ENCODE data around the gene PHF11.

PHF11 gene

GRCh38 chr13:49457221-49457620 is 38.5 kb upstream of the PHF11 start:
- Histone ChIP-seq H3K36me3 (ENCODE audit: insufficient read depth, low read length) (peaks cover 16% of the 10 kb centered on the region; the same call in 1 of the 2 replicates), H3K27me3 (ENCODE audit: insufficient read depth, low read length, poor library complexity) (no peaks in the 10 kb centered on the region), H3K9me3 (ENCODE audit: insufficient read depth, low read length, severe bottlenecking) (peaks cover 8% of the 10 kb centered on the region), H3K4me2 (ENCODE audit: insufficient read depth, low read length) (no peak overlapping the region), H3K9ac (ENCODE audit: low read depth, low read length) (no peak overlapping the region), H3K27ac (ENCODE audit: low read length) (no peak overlapping the region), H3K4me3 (ENCODE audit: low read depth in 1 of 2, low read length in 2 of 2) (no peak overlapping the region), H3K79me2 (ENCODE audit: insufficient read depth, low read length) (no peaks in the 10 kb centered on the region), H4K20me1 (ENCODE audit: insufficient read depth, low read length) (no peaks in the 10 kb centered on the region), H2AFZ (ENCODE audit: low read depth, low read length) (no peak overlapping the region), H3K4me1 (ENCODE audit: insufficient read depth, low read length) (peaks cover 20% of the 10 kb centered on the region)
- TF ChIP-seq EZH2 (IDR thresholded peaks at IDR 0.05; ENCODE audit: borderline replicate concordance, low read depth, low read length, severe bottlenecking) (no peak), CTCF (IDR thresholded peaks at IDR 0.05; ENCODE audit: borderline replicate concordance, extremely low read depth, low read length, poor library complexity, severe bottlenecking) (no peak)
- DNase-seq (no peak), ATAC-seq (ENCODE audit: insufficient read depth, low read depth) (no peak)

- Histone ChIP-seq H3K79me2 (ENCODE audit: insufficient read depth, low read length) (no peaks in the 10 kb centered on the region), H3K4me2 (ENCODE audit: insufficient read depth, low read length) (no peak overlapping the region), H3K4me1 (ENCODE audit: insufficient read depth, low read length) (peaks cover 6% of the 10 kb centered on the region)
These were observed 36.2 kb upstream of the PHF11 start for GRCh38 chr13:49459580-49459979.

DNA sequence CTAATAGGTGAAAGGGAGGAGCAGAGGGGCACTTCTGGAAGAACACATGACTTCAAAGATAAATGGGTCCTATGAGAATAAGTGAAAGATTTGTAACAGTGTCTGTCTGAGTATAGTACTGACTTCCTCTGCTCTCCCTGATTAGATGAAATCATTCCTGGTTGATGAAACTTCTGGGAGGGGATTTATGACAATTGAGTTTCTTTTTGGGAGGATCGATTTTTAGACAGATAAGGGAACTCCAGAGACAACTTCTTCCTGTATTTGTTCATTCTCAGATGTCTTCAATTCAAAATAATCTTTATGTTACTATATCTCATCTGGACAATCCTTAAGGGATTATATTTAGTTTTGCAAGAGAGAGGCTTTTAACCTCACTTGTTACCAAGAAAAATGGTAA is 31.7 kb upstream of the PHF11 start:
- TF ChIP-seq CTCF (IDR thresholded peaks at IDR 0.05; ENCODE audit: borderline replicate concordance, extremely low read depth, low read length, poor library complexity, severe bottlenecking) (no peak), EZH2 (IDR thresholded peaks at IDR 0.05; ENCODE audit: borderline replicate concordance, low read depth, low read length, severe bottlenecking) (no peak)
- peaks cover 50% of the 10 kb centered on the region for H3K36me3 ChIP-seq (ENCODE audit: insufficient read depth, low read length)

More at GRCh38 chr13:49459580-49459979, 36.2 kb upstream of the PHF11 start:
- Histone ChIP-seq H4K20me1 (ENCODE audit: insufficient read depth, low read length) (no peaks in the 10 kb centered on the region), H3K9me3 (ENCODE audit: insufficient read depth, low read length, severe bottlenecking) (peaks cover 22% of the 10 kb centered on the region), H3K27me3 (ENCODE audit: insufficient read depth, low read length, poor library complexity) (no peaks in the 10 kb centered on the region), H3K36me3 (ENCODE audit: insufficient read depth, low read length) (peaks cover 39% of the 10 kb centered on the region), H3K4me3 (ENCODE audit: low read depth in 1 of 2, low read length in 2 of 2) (no peak overlapping the region), H3K9ac (ENCODE audit: low read depth, low read length) (no peak overlapping the region), H3K27ac (ENCODE audit: low read length) (no peak overlapping the region), H2AFZ (ENCODE audit: low read depth, low read length) (no peak overlapping the region)
- no peak for DNase-seq
- TF ChIP-seq CTCF (IDR thresholded peaks at IDR 0.05; ENCODE audit: borderline replicate concordance, extremely low read depth, low read length, poor library complexity, severe bottlenecking) (no peak), EZH2 (IDR thresholded peaks at IDR 0.05; ENCODE audit: borderline replicate concordance, low read depth, low read length, severe bottlenecking) (no peak)
- ATAC-seq (ENCODE audit: insufficient read depth, low read depth): no peak

More for the DNA sequence above, 31.7 kb upstream of the PHF11 start:
- Histone ChIP-seq H3K27ac (ENCODE audit: low read length) (no peak overlapping the region), H3K9me3 (ENCODE audit: insufficient read depth, low read length, severe bottlenecking) (peaks cover 22% of the 10 kb centered on the region), H3K4me3 (ENCODE audit: low read depth in 1 of 2, low read length in 2 of 2) (no peak overlapping the region), H3K79me2 (ENCODE audit: insufficient read depth, low read length) (no peaks in the 10 kb centered on the region), H2AFZ (ENCODE audit: low read depth, low read length) (no peak overlapping the region), H4K20me1 (ENCODE audit: insufficient read depth, low read length) (no peaks in the 10 kb centered on the region), H3K4me2 (ENCODE audit: insufficient read depth, low read length) (no peak overlapping the region), H3K4me1 (ENCODE audit: insufficient read depth, low read length) (no peaks in the 10 kb centered on the region), H3K9ac (ENCODE audit: low read depth, low read length) (no peak overlapping the region), H3K27me3 (ENCODE audit: insufficient read depth, low read length, poor library complexity) (no peaks in the 10 kb centered on the region)
- ATAC-seq (ENCODE audit: insufficient read depth, low read depth) (no peak), DNase-seq (no peak)

Data from DND-41 (cell line).